GM21360 (cell line): ENCODE data around the gene ALG8.
A peak's percentile ranks its signal among the peaks of the same experiment; 100 is the strongest.

Experiments
- ATAC-seq: cut with Tn5 transposase; IDR thresholded peaks from one replicate; pipeline ENCODE4 v1.9.1; 2021; ENCODE audit warnings: mild to moderate bottlenecking, moderate library complexity; ENCODE audit not compliant: unreplicated experiment

ALG8 gene

GRCh38 chr11:78161346-78161745 lies 21.9 kb upstream of the ALG8 start:
- ATAC-seq = no peak

DNA sequence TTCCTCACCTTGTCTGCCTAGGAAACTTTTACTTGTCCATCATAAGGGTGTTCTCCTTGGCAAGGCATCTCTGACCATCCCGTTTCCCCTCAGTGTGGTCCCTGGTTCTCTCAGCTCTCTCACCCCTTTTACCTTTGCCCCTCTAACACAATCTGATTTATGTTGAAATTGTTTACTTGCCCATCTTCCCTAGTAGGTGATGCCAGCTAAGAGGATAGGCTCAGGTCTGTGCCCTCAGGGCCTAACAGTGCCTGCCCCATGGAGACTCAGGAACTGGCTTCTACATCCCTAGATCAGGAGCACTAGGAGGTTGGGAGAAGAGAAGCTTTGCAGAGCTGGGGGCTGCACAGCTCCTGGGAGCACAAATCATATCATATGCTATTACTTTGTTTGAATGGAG lies 21.1 kb upstream of the ALG8 start:
- no peak for ATAC-seq

- no peak for ATAC-seq
These were observed 19.7 kb upstream of the ALG8 start for GRCh38 chr11:78158987-78159652.

- no peak for ATAC-seq
These were observed 16.9 kb upstream of the ALG8 start for GRCh38 chr11:78156127-78156844.

DNA sequence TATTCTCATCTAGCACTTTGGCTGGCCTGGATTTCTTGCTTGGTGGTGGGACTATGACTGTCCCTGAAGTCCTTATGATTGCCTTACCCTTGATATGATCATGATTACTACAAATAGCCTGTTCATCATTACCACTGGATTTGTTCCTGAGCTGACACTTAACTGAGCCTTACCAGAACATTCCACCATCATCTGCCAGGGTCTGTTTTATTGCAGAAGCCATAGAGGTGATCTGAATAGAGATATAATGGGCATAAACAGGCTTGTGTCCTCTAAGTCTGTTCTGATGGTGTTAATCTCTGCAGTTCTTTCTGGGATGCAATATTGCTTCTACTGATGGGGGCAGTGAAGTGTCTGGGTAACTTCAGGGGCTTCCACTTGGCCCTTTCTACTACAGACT lies 12.4 kb upstream of the ALG8 start:
- no peak for ATAC-seq

DNA sequence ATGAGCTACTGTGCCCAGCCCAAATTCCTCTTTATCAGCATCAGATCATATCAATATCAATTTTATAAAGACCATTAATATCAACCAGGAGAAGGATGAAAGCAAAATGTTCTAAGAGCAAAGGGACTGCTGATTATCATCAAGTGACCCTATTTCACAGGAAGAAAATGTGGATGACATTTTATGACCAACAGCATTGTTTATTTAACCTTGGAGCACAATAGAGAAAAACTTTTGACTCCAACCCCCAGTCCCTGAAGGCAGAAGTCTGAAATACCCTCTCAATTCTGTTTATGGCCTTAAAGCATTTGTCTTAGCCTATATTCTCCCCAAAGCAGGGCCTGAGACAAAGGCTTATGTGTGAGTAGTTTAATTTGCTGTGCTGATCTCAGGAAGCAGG lies 11.3 kb upstream of the ALG8 start:
- ATAC-seq = no peak

GRCh38 chr11:78150346-78150745 lies 10.9 kb upstream of the ALG8 start:
- no peak for ATAC-seq

DNA sequence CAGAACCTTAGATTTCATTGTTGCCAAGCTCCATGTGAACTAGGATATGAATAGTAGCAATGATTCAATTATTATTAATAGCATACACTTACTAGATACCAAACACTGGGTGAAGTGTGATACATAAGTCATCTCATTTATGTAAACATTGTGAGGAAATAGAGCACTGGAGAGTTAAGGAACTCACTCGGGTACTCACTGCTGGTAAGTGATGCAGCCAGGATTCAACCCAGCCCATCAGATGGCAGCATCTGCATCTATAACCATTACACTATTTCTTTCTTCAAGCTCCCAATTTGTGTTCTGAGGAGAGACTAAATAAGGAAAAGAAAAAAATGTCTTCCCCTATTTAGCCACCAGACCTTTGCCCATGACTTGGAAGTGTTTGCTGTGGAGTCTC lies 10.2 kb upstream of the ALG8 start:
- no peak for ATAC-seq

DNA sequence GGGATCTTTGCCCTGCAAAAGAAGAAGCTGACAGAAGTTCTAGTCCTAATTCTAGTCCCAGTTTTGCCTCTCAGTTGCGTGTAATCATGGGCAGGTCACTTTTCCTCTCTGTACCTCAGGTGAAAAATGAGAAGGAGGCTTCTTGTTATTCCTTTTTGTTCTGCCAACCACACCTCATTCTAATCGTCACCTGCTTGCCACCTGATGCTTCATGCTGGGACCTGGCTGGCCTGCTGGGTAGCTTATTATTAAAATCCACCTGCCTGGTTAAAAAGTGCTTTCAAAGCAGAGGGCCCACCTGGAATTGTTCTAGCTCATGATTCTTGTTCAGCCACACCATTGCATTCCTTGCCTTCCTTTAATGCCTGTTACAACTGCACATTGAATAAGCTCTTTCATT lies 8.4 kb upstream of the ALG8 start:
- no peak for ATAC-seq

DNA sequence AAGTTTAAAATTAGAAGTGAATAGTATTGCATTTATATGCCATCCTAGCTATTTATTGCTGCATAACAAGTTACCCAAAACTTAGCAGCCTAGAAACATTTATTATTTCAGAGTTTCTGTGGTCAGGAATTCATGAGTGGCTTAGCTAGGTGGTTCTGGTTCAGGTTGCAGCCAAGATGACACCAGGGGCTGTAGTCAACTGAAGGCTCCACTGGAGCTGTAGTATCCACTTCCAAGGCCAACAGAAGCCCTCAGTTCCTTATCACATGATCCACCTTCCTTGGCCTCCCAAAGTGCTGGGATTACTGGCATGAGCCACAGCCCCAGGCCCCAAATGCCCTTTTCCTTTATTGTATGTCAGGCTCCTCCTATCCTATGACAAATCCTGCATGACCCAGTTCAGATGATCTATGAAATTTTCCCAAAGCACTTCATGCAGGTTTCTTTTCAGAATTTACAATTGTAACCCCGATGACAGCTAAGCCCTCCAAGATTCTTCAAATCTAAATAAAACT lies 6.1 kb upstream of the ALG8 start:
- ATAC-seq = no peak

GRCh38 chr11:78140392-78141077 lies 1.1 kb upstream of the ALG8 start:
- no peak for ATAC-seq

DNA sequence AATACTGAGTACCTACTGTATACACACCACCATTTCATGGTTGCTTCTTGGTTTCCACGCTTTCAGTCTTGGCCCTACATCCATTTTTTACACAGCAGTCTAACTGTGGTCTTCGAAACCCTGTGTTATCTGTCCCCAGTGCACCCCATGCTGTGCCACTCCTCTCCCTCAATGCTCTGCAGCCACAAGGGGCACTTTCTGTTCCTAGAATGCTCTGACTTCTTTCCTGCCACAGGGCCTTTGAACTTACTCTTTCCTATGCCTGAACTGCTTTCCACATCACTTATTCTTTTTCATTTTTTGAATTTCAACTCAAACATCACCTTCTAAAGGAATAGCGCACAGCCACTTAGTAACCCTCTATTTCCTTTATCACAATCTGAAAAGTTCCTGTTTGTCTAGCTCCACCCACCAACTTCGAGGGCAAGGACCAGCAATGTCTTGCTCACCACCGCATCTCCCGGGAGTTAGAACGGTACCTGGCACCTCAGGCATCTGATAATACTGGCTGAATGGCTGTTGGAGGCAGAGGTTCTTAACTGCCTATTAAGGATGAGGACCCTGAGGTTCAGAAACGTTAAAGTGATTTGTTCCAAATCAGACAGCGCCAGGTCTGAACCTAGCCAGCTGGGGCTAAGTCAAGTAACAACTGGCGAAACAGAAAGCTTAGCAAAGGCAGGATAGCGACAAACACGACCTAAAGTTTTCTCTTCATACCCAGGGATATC lies 568 bp downstream of the ALG8 start:
- peak; percentile 24 for ATAC-seq

DNA sequence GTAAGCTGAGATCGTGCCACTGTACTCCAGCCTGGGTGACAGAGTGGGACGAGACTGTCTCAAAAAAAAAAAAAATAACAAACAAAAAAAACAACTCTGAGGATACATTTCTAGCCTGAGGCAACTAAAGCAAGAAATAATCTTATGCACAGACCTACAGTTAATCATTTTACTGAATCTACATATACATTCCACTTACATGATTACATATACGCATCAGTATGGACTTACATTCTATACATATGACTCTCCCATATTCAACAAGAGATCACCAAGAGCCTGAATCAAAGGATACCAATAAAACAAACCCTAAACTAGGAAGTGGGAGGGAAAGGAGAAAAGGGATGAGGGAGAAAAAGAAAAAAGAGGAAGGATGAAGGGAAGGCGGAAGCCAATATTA lies 1.1 kb downstream of the ALG8 start:
- no peak for ATAC-seq

- ATAC-seq = no peak
These were observed 7.0 kb downstream of the ALG8 start for GRCh38 chr11:78132475-78132874.

DNA sequence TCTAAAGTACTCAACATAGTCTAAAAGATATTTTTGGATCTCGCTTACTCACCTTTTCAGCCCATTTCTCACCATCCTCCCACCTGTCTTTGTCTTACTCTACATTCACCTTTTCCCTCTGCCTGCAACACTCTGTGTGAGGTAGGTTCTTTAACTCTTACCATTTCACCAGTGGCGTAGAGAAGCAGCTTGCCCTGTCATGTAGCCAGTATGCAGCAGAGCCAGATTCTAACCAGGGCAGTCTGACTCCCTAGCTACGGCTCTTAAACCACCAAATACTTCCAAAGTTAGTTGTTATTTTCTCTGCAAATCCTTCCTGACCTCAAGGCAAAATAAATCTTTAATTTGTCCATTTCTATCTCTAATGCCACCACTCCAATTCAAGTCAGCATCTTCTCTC lies 7.5 kb downstream of the ALG8 start:
- no peak for ATAC-seq

- ATAC-seq = no peak
These were observed 12.0 kb downstream of the ALG8 start for GRCh38 chr11:78127403-78127802.

DNA sequence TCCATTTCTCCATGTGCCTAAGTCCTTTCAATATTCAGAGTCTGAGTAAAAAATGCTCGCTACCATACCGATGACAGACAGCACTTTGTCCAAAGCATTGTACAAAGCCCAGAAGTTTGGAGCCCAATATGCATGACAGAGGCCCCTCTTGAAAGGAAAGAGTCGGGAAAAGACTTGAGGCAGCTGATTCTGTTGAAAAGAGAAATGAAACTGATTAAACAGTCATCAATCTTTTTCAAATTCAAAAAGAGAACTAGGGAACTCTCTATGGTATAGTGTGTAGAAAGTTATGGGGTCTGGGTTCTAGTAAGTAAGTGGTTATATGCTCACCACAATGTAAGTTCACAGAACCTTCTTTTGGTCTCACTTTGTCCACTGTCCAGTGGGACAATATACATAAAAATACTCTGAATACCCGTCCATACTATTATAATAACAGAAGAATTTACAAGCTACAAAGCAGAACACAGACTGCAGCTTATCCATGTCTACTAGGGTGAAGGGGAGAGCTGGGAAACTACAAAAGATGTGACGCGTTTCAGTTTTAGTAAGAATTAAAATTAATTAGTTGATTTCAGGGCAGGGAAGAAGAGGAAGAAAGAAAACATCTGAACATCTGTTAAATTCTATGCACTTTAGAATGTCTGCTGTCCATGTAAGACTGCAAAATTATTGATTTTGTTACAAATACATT lies 26.7 kb downstream of the ALG8 start:
- peak; percentile 77 for ATAC-seq

- no peak for ATAC-seq
These were observed 28.1 kb downstream of the ALG8 start for GRCh38 chr11:78111298-78111697.

- ATAC-seq = no peak
These were observed 28.6 kb downstream of the ALG8 start for GRCh38 chr11:78110830-78111229.

GRCh38 chr11:78110351-78110750 lies 29.1 kb downstream of the ALG8 start:
- ATAC-seq = no peak
